Naive B cell (primary cell): ENCODE measurements around the gene DENND1B. TPM values are rescaled to one million over a fixed set of nuclear protein-coding genes. Genes with fewer than 3 reads are reported as not detected.
"Not testable (repeated sequence)": the region's sequence is repeated elsewhere in the genome, so short reads cannot be mapped to it uniquely, and the experiment has no call there.

Experiments used
- ATAC-seq, 2 donors: fragments of 150-1000 bp; cut with Tn5 transposase; 2 replicates each; pipeline ENCODE4 v1.10.0; 2021; ENCODE audit warnings: low read depth in 2 of 2, mild to moderate bottlenecking in 2 of 2, moderate library complexity in 2 of 2
- DNase-seq: peaks from one replicate; pipeline ENCODE4 v3.0.0; 2022
- H3K27ac Mint-ChIP-seq, 6 donors: one replicate each; pipeline ENCODE4 v1.8.0; 2020 to 2022; ENCODE audit warnings: mild to moderate bottlenecking in 6 of 6, mixed read lengths in 6 of 6, moderate library complexity in 5 of 6, inconsistent platforms in 2 of 6
- H3K27me3 Mint-ChIP-seq, 3 donors: one replicate each; pipeline ENCODE4 v1.8.0; 2021 to 2022; ENCODE audit warnings: mixed read lengths in 3 of 3, mild to moderate bottlenecking in 1 of 3
- H3K36me3 Mint-ChIP-seq, 2 donors: one replicate each; pipeline ENCODE4 v1.8.0; 2020 to 2022; ENCODE audit warnings: mixed read lengths in 2 of 2, inconsistent platforms in 1 of 2, mild to moderate bottlenecking in 1 of 2
- H3K4me1 Mint-ChIP-seq, 3 donors: one replicate each; pipeline ENCODE4 v1.8.0; 2020 to 2022; ENCODE audit warnings: mixed read lengths in 3 of 3, inconsistent platforms in 1 of 3, mild to moderate bottlenecking in 1 of 3, moderate library complexity in 1 of 3
- H3K4me3 Mint-ChIP-seq, 8 donors: one replicate each; pipeline ENCODE4 v1.8.0; 2020 to 2022; ENCODE audit warnings: mild to moderate bottlenecking in 8 of 8, mixed read lengths in 8 of 8, moderate library complexity in 8 of 8, inconsistent platforms in 2 of 8
- H3K9me3 Mint-ChIP-seq, 7 donors: one replicate each; pipeline ENCODE4 v1.8.0; 2020 to 2022; ENCODE audit warnings: mixed read lengths in 7 of 7, mild to moderate bottlenecking in 5 of 7, inconsistent platforms in 2 of 7, moderate library complexity in 1 of 7
- polyA plus RNA-seq, 6 donors: library from polyadenylated mRNA; unstranded; fragments of 300-500 nt; fragmentation: Illumina TruSeq; gene quantifications; one replicate each; pipeline ENCODE4 v1.2.3, GENCODE V29; 2021; ENCODE audit warnings: low read depth in 6 of 6

The DENND1B gene
- polyA plus RNA-seq, 6 donors from 2014 or later = 3.3 to 6.2 (median 5.4) TPM

DNA sequence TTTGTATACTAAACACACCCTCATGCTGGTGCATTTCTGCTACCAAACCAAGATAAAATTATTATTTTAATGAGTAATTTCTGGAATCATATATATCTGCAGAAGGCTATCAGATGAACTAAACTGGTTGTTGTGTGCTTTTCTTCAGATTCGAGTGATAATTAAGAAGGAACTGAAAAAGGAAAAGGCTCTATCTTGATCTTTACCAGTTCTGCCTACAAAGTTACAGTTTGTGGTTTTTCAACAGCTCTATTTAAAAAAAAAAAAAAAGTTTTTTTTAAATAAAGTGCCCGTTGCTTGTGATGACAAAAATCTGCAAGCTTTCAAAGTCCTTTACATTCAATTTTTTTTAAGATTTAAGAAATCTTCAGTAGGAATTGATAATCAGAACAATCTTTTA is 13.6 kb downstream of the DENND1B start:
- Mint-ChIP-seq H3K4me1 (peaks cover 0 to 23% (median 19%) of the 10 kb centered on the region in 3 donors), H3K27me3 (no peaks in the 10 kb centered on the region), H3K27ac (no peak overlapping the region), H3K9me3 (peaks cover 0 to 2% (median 0%) of the 10 kb centered on the region in 7 donors), H3K36me3 (no peaks in the 10 kb centered on the region), H3K4me3 (peak overlapping the region in 5 of 8 donors; percentile 13 to 61 (median 55))
- no peak for DNase-seq
- peak; percentile 64 to 71 for ATAC-seq

DNA sequence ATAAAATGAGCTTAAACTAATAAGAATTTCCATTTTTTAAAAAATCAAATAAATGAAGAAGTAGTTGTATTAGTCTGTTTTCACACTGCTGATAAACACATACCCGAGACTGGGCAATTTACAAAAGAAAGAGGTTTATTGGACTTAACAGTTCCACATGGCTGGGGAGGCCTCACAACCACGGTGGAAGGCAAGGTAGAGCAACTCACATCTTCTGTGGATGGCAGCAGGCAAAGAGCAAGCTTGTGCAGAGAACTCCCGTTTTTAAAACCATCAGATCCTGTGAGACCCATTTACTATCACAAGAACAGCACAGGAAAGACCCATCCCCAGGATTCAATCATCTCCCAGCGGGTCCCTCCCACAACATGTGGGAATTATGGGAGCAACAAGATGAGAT is 19.7 kb downstream of the DENND1B start:
- not testable (repeated sequence) for DNase-seq, H3K9me3 Mint-ChIP-seq, ATAC-seq, H3K4me3 Mint-ChIP-seq, H3K27me3 Mint-ChIP-seq
- Mint-ChIP-seq H3K36me3 (peaks cover 0 to 16% of the 10 kb centered on the region in 2 donors), H3K27ac (peak overlapping the region in 1 of 6 donors; percentile 28), H3K4me1 (peaks cover 4 to 21% (median 6%) of the 10 kb centered on the region in 3 donors)

DNA sequence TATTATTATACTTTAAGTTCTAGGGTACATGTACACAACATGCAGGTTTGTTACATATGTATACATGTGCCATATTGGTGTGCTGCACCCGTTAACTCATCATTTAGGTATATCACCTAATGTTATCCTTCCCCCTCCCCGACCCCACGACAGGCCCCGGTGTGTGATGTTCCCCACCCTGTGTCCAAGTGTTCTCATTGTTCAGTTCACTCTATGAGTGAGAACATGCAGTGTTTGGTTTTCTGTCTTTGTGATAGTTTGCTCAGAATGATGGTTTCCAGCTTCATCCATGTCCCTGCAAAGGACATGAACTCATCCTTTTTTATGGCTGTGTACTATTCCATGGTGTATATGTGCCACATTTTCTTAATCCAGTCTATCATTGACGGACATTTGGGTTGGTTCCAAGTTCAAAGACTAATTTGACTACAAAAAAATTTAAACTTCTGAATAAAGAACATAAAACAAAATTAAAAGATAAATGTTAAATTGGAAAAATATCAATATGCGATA is 22.6 kb downstream of the DENND1B start:
- H3K4me1 Mint-ChIP-seq = peaks cover 4 to 19% (median 17%) of the 10 kb centered on the region in 3 donors
- not testable (repeated sequence) for H3K27me3 Mint-ChIP-seq, DNase-seq, H3K9me3 Mint-ChIP-seq, ATAC-seq
- peaks cover 0 to 16% of the 10 kb centered on the region in 2 donors for H3K36me3 Mint-ChIP-seq
- H3K27ac Mint-ChIP-seq = peak overlapping the region in 1 of 6 donors; percentile 27
- H3K4me3 Mint-ChIP-seq = peak overlapping the region in 1 of 8 donors; percentile 47

DNA sequence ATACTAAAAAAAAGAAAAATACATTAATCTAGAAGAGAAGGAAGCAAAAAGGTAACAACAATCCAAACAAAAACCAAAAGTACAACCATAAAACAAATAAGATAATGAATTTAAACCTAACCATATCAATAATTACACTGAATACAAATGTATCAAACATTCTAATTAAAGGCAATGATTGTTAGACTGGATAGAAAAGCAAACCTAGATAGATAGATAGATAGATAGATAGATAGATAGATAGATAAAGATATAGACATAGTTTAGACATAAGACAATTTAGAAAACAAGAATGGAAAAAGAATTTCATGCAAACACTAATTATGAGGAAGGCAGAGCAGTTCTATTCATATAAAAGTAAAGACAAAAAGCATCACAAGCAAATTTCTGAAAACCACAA is 24.9 kb downstream of the DENND1B start:
- H3K4me1 Mint-ChIP-seq = peaks cover 4 to 34% (median 18%) of the 10 kb centered on the region in 3 donors
- DNase-seq (no peak), ATAC-seq (no peak)
- no peaks in the 10 kb centered on the region for H3K27me3 Mint-ChIP-seq
- H3K4me3 Mint-ChIP-seq = no peak overlapping the region
- H3K27ac Mint-ChIP-seq = peak overlapping the region in 3 of 6 donors; percentile 1 to 32 (median 11)
- H3K36me3 Mint-ChIP-seq = peaks cover 0 to 13% of the 10 kb centered on the region in 2 donors
- H3K9me3 Mint-ChIP-seq = no peaks in the 10 kb centered on the region

- H3K36me3 Mint-ChIP-seq = peaks cover 6 to 7% of the 10 kb centered on the region in 2 donors
- DNase-seq (no peak), ATAC-seq (no peak)
- H3K9me3 Mint-ChIP-seq = no peaks in the 10 kb centered on the region
- H3K4me3 Mint-ChIP-seq = no peak overlapping the region
- H3K4me1 Mint-ChIP-seq = peaks cover 15 to 42% (median 18%) of the 10 kb centered on the region in 3 donors
- H3K27ac Mint-ChIP-seq = no peak overlapping the region
- no peaks in the 10 kb centered on the region for H3K27me3 Mint-ChIP-seq
Measured at GRCh38 chr1:197745911-197746310, 29.4 kb downstream of the DENND1B start.

DNA sequence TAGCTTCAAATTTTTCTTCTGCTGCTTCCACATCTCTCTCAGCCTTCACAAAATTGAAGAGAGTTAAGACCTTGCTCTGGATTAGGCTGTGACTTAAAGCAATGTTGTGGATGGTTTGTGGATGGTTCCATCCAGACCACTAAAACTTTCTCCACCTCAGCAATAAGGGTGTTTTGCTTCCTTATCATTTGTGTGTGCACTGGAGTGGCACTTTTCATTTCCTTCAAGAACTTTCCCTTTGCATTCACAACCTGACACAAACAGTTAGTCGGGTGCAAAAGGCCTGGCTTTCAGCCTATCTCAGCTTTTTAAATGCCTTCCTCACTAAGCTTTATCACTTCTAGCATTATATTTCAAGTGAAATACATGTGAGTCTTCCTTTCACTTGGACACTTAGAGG is 30.3 kb downstream of the DENND1B start:
- peak overlapping the region in 2 of 8 donors; percentile 1 to 33 for H3K4me3 Mint-ChIP-seq
- H3K27me3 Mint-ChIP-seq = no peaks in the 10 kb centered on the region
- peak; percentile 0 for DNase-seq
- H3K9me3 Mint-ChIP-seq = no peaks in the 10 kb centered on the region
- ATAC-seq = peak; percentile 63 to 70
- H3K27ac Mint-ChIP-seq = peak overlapping the region in 2 of 6 donors; percentile 50 to 58
- H3K36me3 Mint-ChIP-seq = peaks cover 6 to 7% of the 10 kb centered on the region in 2 donors
- peaks cover 17 to 36% (median 19%) of the 10 kb centered on the region in 3 donors for H3K4me1 Mint-ChIP-seq

DNA sequence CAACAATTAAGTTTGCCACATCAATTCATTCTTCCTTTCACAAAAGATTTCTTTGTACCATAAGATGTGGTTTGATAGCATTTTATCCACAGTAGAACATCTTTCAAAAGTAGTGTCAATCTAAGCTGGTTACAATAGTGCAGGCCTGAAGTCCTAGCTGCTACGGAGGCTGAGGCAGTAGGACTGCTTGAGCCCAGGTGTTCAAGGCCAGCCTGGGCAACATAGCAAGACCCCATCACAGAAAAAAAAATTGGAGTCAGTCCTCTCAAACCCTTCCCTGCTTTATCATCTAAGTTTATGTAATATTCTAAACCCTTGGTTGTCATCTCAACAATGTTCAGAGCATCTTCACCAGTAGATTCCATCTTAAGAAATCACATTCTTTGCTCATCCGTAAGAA is 31.7 kb downstream of the DENND1B start:
- no peaks in the 10 kb centered on the region for H3K27me3 Mint-ChIP-seq
- peaks cover 19 to 35% (median 20%) of the 10 kb centered on the region in 3 donors for H3K4me1 Mint-ChIP-seq
- no peaks in the 10 kb centered on the region for H3K9me3 Mint-ChIP-seq
- no peak overlapping the region for H3K27ac Mint-ChIP-seq
- no peak for ATAC-seq
- H3K4me3 Mint-ChIP-seq = no peak overlapping the region
- peaks cover 6 to 7% of the 10 kb centered on the region in 2 donors for H3K36me3 Mint-ChIP-seq
- no peak for DNase-seq

DNA sequence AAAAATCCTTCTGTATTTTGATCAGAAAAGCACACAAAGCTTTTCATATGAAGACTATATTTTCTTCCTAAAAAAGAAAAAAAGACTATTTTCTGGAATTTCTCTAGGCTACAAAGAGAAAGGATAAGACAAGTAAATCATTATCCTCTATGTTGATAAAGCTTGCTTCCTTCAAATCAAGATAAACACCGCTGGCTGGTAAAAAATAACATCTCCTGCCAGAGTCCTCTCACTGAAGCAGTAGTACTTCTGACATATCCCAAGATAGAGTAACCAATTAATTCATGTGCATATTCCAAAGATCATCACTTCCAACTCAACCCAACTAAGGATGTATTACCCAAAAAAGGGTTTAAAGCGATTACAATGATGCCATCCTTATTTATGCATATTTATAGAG is 34.3 kb downstream of the DENND1B start:
- Mint-ChIP-seq H3K4me3 (no peak overlapping the region), H3K27me3 (no peaks in the 10 kb centered on the region), H3K4me1 (peaks cover 21 to 29% (median 26%) of the 10 kb centered on the region in 3 donors), H3K36me3 (peaks cover 6 to 7% of the 10 kb centered on the region in 2 donors), H3K27ac (no peak overlapping the region), H3K9me3 (no peaks in the 10 kb centered on the region)
- ATAC-seq (no peak), DNase-seq (no peak)

- no peaks in the 10 kb centered on the region for H3K9me3 Mint-ChIP-seq
- H3K27ac Mint-ChIP-seq = peak overlapping the region in 2 of 6 donors; percentile 16 to 67
- no peak overlapping the region for H3K4me3 Mint-ChIP-seq
- DNase-seq = no peak
- no peaks in the 10 kb centered on the region for H3K27me3 Mint-ChIP-seq
- H3K36me3 Mint-ChIP-seq = peaks cover 4 to 8% of the 10 kb centered on the region in 2 donors
- peaks cover 10 to 17% (median 16%) of the 10 kb centered on the region in 3 donors for H3K4me1 Mint-ChIP-seq
- no peak for ATAC-seq
Measured at GRCh38 chr1:197738927-197739326, 36.4 kb downstream of the DENND1B start.

DNA sequence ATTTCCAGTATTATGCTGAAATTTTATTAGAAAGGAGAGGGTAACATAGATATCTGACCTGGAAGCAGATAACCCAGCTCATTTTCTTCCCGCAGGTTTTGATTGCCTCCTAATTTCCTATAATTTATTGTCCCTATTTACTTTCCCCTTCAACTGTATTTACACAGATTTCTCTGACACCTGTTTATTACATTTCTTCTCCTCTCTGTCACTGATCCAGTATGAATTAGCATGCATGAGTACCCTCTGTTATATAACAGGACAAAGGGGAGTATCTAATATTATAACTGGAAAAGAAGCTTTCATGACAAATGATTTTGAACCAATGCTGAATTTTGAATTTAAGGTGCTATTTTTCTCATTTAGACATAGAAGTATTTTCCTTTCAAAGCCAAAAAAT is 37.4 kb downstream of the DENND1B start:
- no peak overlapping the region for H3K4me3 Mint-ChIP-seq
- no peak overlapping the region for H3K27ac Mint-ChIP-seq
- peaks cover 10 to 17% (median 15%) of the 10 kb centered on the region in 3 donors for H3K4me1 Mint-ChIP-seq
- ATAC-seq (no peak), DNase-seq (no peak)
- no peaks in the 10 kb centered on the region for H3K9me3 Mint-ChIP-seq
- H3K36me3 Mint-ChIP-seq = peaks cover 0 to 4% of the 10 kb centered on the region in 2 donors
- H3K27me3 Mint-ChIP-seq = no peaks in the 10 kb centered on the region

DNA sequence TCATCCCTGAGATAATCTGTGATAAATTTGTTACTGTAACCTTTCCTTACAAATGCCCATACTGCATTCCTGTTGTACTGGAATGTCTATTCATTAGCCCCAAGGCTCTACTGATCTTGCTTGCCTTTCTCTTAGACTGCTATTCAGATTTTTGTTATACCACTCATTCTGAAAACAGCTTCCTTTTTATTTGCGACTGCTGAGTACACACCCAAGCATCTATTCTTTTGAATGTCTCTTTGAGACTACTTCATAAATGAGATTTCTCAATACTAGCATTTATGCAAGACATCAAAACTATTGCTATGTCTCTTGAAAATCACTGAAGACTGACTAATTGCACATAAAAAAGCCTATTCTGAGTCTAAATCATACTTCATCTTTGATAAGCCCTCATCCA is 38.6 kb downstream of the DENND1B start:
- no peaks in the 10 kb centered on the region for H3K27me3 Mint-ChIP-seq
- H3K4me1 Mint-ChIP-seq = peaks cover 10 to 28% (median 19%) of the 10 kb centered on the region in 3 donors
- no peaks in the 10 kb centered on the region for H3K9me3 Mint-ChIP-seq
- H3K27ac Mint-ChIP-seq = no peak overlapping the region
- ATAC-seq = no peak
- H3K4me3 Mint-ChIP-seq = no peak overlapping the region
- no peak for DNase-seq
- peaks cover 0 to 4% of the 10 kb centered on the region in 2 donors for H3K36me3 Mint-ChIP-seq

DNA sequence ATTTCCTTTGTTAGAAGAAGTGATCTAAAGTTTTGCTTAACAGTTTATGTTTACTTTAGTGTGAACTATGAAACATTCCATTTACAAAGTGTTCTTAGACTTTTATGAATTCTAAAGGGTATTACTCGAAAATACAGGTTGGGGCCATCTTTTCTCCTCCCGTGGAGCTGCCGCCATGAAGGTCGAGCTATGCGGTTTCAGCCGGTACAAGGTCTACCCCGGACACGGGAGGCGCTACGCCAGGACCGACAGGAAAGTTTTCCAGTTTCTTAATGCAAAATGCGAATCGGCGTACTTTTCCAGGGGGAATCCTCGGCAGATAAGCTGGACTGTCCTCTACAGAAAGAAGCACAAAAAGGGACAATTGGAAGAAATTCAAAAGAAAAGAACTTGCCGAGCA is 39.8 kb downstream of the DENND1B start:
- Mint-ChIP-seq H3K36me3 (peaks cover 0 to 4% of the 10 kb centered on the region in 2 donors), H3K27ac (no peak overlapping the region), H3K9me3 (no peaks in the 10 kb centered on the region), H3K4me3 (no peak overlapping the region), H3K27me3 (no peaks in the 10 kb centered on the region), H3K4me1 (peaks cover 10 to 28% (median 19%) of the 10 kb centered on the region in 3 donors)
- ATAC-seq (no peak), DNase-seq (no peak)

DNA sequence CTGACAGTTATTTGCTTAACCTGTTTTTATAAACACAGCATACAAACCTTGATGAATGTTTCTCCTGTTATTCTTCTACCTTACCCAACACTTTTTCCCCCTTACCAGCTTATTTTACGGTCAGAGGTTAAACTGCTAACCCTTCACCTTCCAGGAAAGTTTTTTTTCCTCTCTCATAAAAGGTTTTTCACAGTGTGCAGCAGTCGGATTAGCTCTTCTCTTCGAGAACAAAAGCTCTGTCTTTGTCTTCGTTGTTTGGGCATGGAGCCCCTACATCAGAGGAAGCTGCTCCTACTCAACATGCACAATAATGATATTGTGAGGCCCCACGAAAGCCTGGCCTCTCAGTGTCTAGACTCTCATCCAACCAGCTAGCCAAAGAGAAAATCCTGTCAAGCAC is 42.0 kb downstream of the DENND1B start:
- Mint-ChIP-seq H3K4me3 (no peak overlapping the region), H3K36me3 (peaks cover 4 to 8% of the 10 kb centered on the region in 2 donors), H3K9me3 (peaks cover 0 to 5% (median 2%) of the 10 kb centered on the region in 7 donors), H3K4me1 (peaks cover 4 to 31% (median 15%) of the 10 kb centered on the region in 3 donors), H3K27me3 (no peaks in the 10 kb centered on the region), H3K27ac (no peak overlapping the region)
- ATAC-seq (no peak), DNase-seq (no peak)

- DNase-seq = no peak
- H3K27me3 Mint-ChIP-seq = no peaks in the 10 kb centered on the region
- H3K9me3 Mint-ChIP-seq = peaks cover 0 to 13% (median 6%) of the 10 kb centered on the region in 7 donors
- no peak overlapping the region for H3K4me3 Mint-ChIP-seq
- H3K36me3 Mint-ChIP-seq = peaks cover 10 to 14% of the 10 kb centered on the region in 2 donors
- H3K27ac Mint-ChIP-seq = peak overlapping the region in 2 of 6 donors; percentile 1 to 39
- ATAC-seq = no peak
- H3K4me1 Mint-ChIP-seq = peaks cover 3 to 31% (median 11%) of the 10 kb centered on the region in 3 donors
Measured at GRCh38 chr1:197732187-197732586, 43.1 kb downstream of the DENND1B start.
